Measurements from ENCODE around the gene DNAJC6.

Gene DNAJC6

GRCh38 chr1:65309304-65310077, at the start of gene DNAJC6:
Gene DNAJC6 (plus strand): TSS chr1:65309543. CDS start chr1:65309746, 203 bp downstream.
- peak within 1 kb of the TSS; percentile 69 for H3K4me3 Mint-ChIP-seq
- H3K27ac Mint-ChIP-seq = no peak within 1 kb of the TSS
- DNase-seq = peak; percentile 69
- H3K36me3 Mint-ChIP-seq (ENCODE audit: low read depth) = no peaks in the 10 kb centered on the region
- peaks cover 9% of the 10 kb centered on the region for H3K4me1 Mint-ChIP-seq (ENCODE audit: low read depth)
- peaks cover 50% of the 10 kb centered on the region for H3K27me3 Mint-ChIP-seq
- H3K9me3 Mint-ChIP-seq = no peaks in the 10 kb centered on the region

GRCh38 chr1:65259816-65260215, 49.5 kb upstream of the DNAJC6 start:
- no peak overlapping the region for H3K27ac Mint-ChIP-seq
- H3K4me3 Mint-ChIP-seq = no peak overlapping the region
- DNase-seq = no peak
- H3K27me3 Mint-ChIP-seq = peaks cover 23% of the 10 kb centered on the region
- H3K4me1 Mint-ChIP-seq (ENCODE audit: low read depth) = peaks cover 37% of the 10 kb centered on the region
- no peaks in the 10 kb centered on the region for H3K9me3 Mint-ChIP-seq
- H3K36me3 Mint-ChIP-seq (ENCODE audit: low read depth) = no peaks in the 10 kb centered on the region

GRCh38 chr1:65260851-65261473, 48.4 kb upstream of the DNAJC6 start:
- Mint-ChIP-seq H3K27me3 (peaks cover 21% of the 10 kb centered on the region), H3K27ac (peak overlapping the region; percentile 60), H3K4me1 (ENCODE audit: low read depth) (peaks cover 35% of the 10 kb centered on the region), H3K36me3 (ENCODE audit: low read depth) (no peaks in the 10 kb centered on the region), H3K4me3 (peak overlapping the region; percentile 13), H3K9me3 (no peaks in the 10 kb centered on the region)
- DNase-seq = no peak

GRCh38 chr1:65263286-65263685, 46.1 kb upstream of the DNAJC6 start:
- Mint-ChIP-seq H3K27me3 (peaks cover 36% of the 10 kb centered on the region), H3K27ac (no peak overlapping the region), H3K9me3 (no peaks in the 10 kb centered on the region), H3K36me3 (ENCODE audit: low read depth) (no peaks in the 10 kb centered on the region), H3K4me3 (no peak overlapping the region), H3K4me1 (ENCODE audit: low read depth) (peaks cover 48% of the 10 kb centered on the region)
- no peak for DNase-seq

- Mint-ChIP-seq H3K4me1 (ENCODE audit: low read depth) (peaks cover 46% of the 10 kb centered on the region), H3K36me3 (ENCODE audit: low read depth) (no peaks in the 10 kb centered on the region)
- no peak for DNase-seq
Observed at GRCh38 chr1:65264197-65264929, 45.0 kb upstream of the DNAJC6 start.

GRCh38 chr1:65265296-65265650, 44.1 kb upstream of the DNAJC6 start:
- peaks cover 39% of the 10 kb centered on the region for H3K27me3 Mint-ChIP-seq
- peaks cover 38% of the 10 kb centered on the region for H3K4me1 Mint-ChIP-seq (ENCODE audit: low read depth)
- no peaks in the 10 kb centered on the region for H3K9me3 Mint-ChIP-seq
- DNase-seq = no peak
- peak overlapping the region; percentile 62 for H3K4me3 Mint-ChIP-seq
- H3K27ac Mint-ChIP-seq = no peak overlapping the region
- H3K36me3 Mint-ChIP-seq (ENCODE audit: low read depth) = no peaks in the 10 kb centered on the region

More at GRCh38 chr1:65264197-65264929, 45.0 kb upstream of the DNAJC6 start:
- Mint-ChIP-seq H3K27ac (no peak overlapping the region), H3K9me3 (no peaks in the 10 kb centered on the region), H3K27me3 (peaks cover 36% of the 10 kb centered on the region), H3K4me3 (peak overlapping the region; percentile 33)

GRCh38 chr1:65265651-65266351, 43.5 kb upstream of the DNAJC6 start:
- H3K27ac Mint-ChIP-seq = peak overlapping the region; percentile 47
- H3K27me3 Mint-ChIP-seq = peaks cover 39% of the 10 kb centered on the region
- no peaks in the 10 kb centered on the region for H3K36me3 Mint-ChIP-seq (ENCODE audit: low read depth)
- H3K9me3 Mint-ChIP-seq = no peaks in the 10 kb centered on the region
- H3K4me3 Mint-ChIP-seq = peak overlapping the region; percentile 62
- peak; percentile 60 for DNase-seq
- peaks cover 32% of the 10 kb centered on the region for H3K4me1 Mint-ChIP-seq (ENCODE audit: low read depth)

- Mint-ChIP-seq H3K36me3 (ENCODE audit: low read depth) (no peaks in the 10 kb centered on the region), H3K27ac (peak overlapping the region; percentile 47), H3K27me3 (peaks cover 39% of the 10 kb centered on the region), H3K9me3 (no peaks in the 10 kb centered on the region), H3K4me1 (ENCODE audit: low read depth) (peaks cover 28% of the 10 kb centered on the region), H3K4me3 (peak overlapping the region; percentile 62)
- no peak for DNase-seq
Observed at GRCh38 chr1:65266476-65266875, 42.9 kb upstream of the DNAJC6 start.

- DNase-seq = no peak
- Mint-ChIP-seq H3K9me3 (no peaks in the 10 kb centered on the region), H3K4me1 (ENCODE audit: low read depth) (peaks cover 28% of the 10 kb centered on the region), H3K27me3 (peaks cover 39% of the 10 kb centered on the region), H3K27ac (peak overlapping the region; percentile 5), H3K36me3 (ENCODE audit: low read depth) (no peaks in the 10 kb centered on the region), H3K4me3 (no peak overlapping the region)
Observed at GRCh38 chr1:65267271-65267670, 42.1 kb upstream of the DNAJC6 start.

- no peaks in the 10 kb centered on the region for H3K36me3 Mint-ChIP-seq (ENCODE audit: low read depth)
- peaks cover 39% of the 10 kb centered on the region for H3K27me3 Mint-ChIP-seq
- H3K4me1 Mint-ChIP-seq (ENCODE audit: low read depth) = peaks cover 28% of the 10 kb centered on the region
- H3K27ac Mint-ChIP-seq = no peak overlapping the region
- H3K9me3 Mint-ChIP-seq = no peaks in the 10 kb centered on the region
- DNase-seq = no peak
- H3K4me3 Mint-ChIP-seq = no peak overlapping the region
Observed at GRCh38 chr1:65267683-65268082, 41.7 kb upstream of the DNAJC6 start.

GRCh38 chr1:65269612-65270011, 39.7 kb upstream of the DNAJC6 start:
- no peak for DNase-seq
- peaks cover 24% of the 10 kb centered on the region for H3K4me1 Mint-ChIP-seq (ENCODE audit: low read depth)
- no peaks in the 10 kb centered on the region for H3K9me3 Mint-ChIP-seq
- H3K27ac Mint-ChIP-seq = no peak overlapping the region
- H3K27me3 Mint-ChIP-seq = peaks cover 27% of the 10 kb centered on the region
- no peak overlapping the region for H3K4me3 Mint-ChIP-seq
- no peaks in the 10 kb centered on the region for H3K36me3 Mint-ChIP-seq (ENCODE audit: low read depth)

GRCh38 chr1:65276197-65276939, 33.0 kb upstream of the DNAJC6 start:
- Mint-ChIP-seq H3K9me3 (no peaks in the 10 kb centered on the region), H3K27me3 (peaks cover 9% of the 10 kb centered on the region), H3K4me1 (ENCODE audit: low read depth) (no peaks in the 10 kb centered on the region), H3K36me3 (ENCODE audit: low read depth) (no peaks in the 10 kb centered on the region), H3K27ac (no peak overlapping the region), H3K4me3 (no peak overlapping the region)
- no peak for DNase-seq

GRCh38 chr1:65277605-65278347, 31.6 kb upstream of the DNAJC6 start:
- Mint-ChIP-seq H3K4me1 (ENCODE audit: low read depth) (no peaks in the 10 kb centered on the region), H3K36me3 (ENCODE audit: low read depth) (no peaks in the 10 kb centered on the region), H3K27ac (no peak overlapping the region), H3K27me3 (peaks cover 9% of the 10 kb centered on the region), H3K9me3 (no peaks in the 10 kb centered on the region), H3K4me3 (no peak overlapping the region)
- no peak for DNase-seq

Data from activated T-cell treated with anti-CD3 and anti-CD28 coated beads, Interleukin-2, amount 50 U/mL, for 24 hours (primary cell).